ENCODE measurements around the gene VPS45.
"Not testable (repeated sequence)": the region's sequence is repeated elsewhere in the genome, so short reads cannot be mapped to it uniquely, and the experiment has no call there.

VPS45 gene

GRCh38 chr1:150134537-150134936 lies 67.0 kb downstream of the VPS45 start:
- DNase-seq = no peak

- not testable (repeated sequence) for DNase-seq
Measured at GRCh38 chr1:150135400-150135799, 67.8 kb downstream of the VPS45 start.

GRCh38 chr1:150138044-150138443 lies 70.5 kb downstream of the VPS45 start:
- no peak for DNase-seq

- no peak for DNase-seq
Measured at GRCh38 chr1:150141452-150141851, 73.9 kb downstream of the VPS45 start.

GRCh38 chr1:150142083-150142482 lies 74.5 kb downstream of the VPS45 start:
- no peak for DNase-seq

GRCh38 chr1:150144606-150145005 lies 77.0 kb downstream of the VPS45 start:
- no peak for DNase-seq

GRCh38 chr1:150146016-150146415 lies 78.4 kb downstream of the VPS45 start:
- not testable (repeated sequence) for DNase-seq

GRCh38 chr1:150146849-150147542 lies 79.4 kb downstream of the VPS45 start:
- DNase-seq = no peak

- no peak for DNase-seq
Measured at GRCh38 chr1:150148837-150149270, 81.3 kb downstream of the VPS45 start.

GRCh38 chr1:150149271-150150132 lies 81.9 kb downstream of the VPS45 start, which contains the start of gene PLEKHO1:
Gene PLEKHO1, plus strand, starts transcription at chr1:150149916. Its CDS starts 342 bp downstream, at chr1:150150258.
- peak; percentile 58 for DNase-seq

- DNase-seq = no peak
Measured at GRCh38 chr1:150150133-150151021, 82.8 kb downstream of the VPS45 start.

GRCh38 chr1:150151291-150152181 lies 84.0 kb downstream of the VPS45 start:
- no peak for DNase-seq

- no peak for DNase-seq
Measured at GRCh38 chr1:150152182-150152536, 84.6 kb downstream of the VPS45 start.

GRCh38 chr1:150152772-150153456 lies 85.3 kb downstream of the VPS45 start:
- DNase-seq = no peak

GRCh38 chr1:150154143-150154542 lies 86.6 kb downstream of the VPS45 start:
- DNase-seq = no peak

GRCh38 chr1:150155413-150156071 lies 88.0 kb downstream of the VPS45 start:
- no peak for DNase-seq

GRCh38 chr1:150156868-150157603 lies 89.5 kb downstream of the VPS45 start:
- DNase-seq = no peak

GRCh38 chr1:150159550-150159949 lies 92.0 kb downstream of the VPS45 start:
- DNase-seq = no peak

GRCh38 chr1:150160964-150161621 lies 93.5 kb downstream of the VPS45 start:
- no peak for DNase-seq
